Smooth muscle cell (in vitro differentiated cells): ENCODE results near the gene LZTS3. TPM values are rescaled to one million over a fixed set of nuclear protein-coding genes. Genes with fewer than 3 reads are reported as not detected.
"Not testable (repeated sequence)": the region's sequence is repeated elsewhere in the genome, so short reads cannot be mapped to it uniquely, and the experiment has no call there.

Experiments
- DNase-seq: peaks from one replicate; lab custom pipeline; 2025; ENCODE audit not compliant: unreplicated experiment; lab: John Stamatoyannopoulos, UW
- H2AFZ ChIP-seq: fragments of 200-600 bp; sonication (generic); 2 replicates; pipeline ENCODE4 v1.6.0; 2016; ENCODE audit warnings: antibody characterized with exemption, low read depth, mild to moderate bottlenecking
- H3F3A ChIP-seq: fragments of 200-600 bp; sonication (generic); 2 replicates; pipeline ENCODE4 v1.6.0; 2017; ENCODE audit warnings: antibody characterized with exemption, low read depth
- H3K27ac ChIP-seq: fragments of 200-600 bp; sonication (generic); 2 replicates; pipeline ENCODE4 v1.5.1; 2016; ENCODE audit warnings: low read depth, mild to moderate bottlenecking
- H3K27me3 ChIP-seq: fragments of 200-600 bp; sonication (generic); 2 replicates; pipeline ENCODE4 v1.6.1; 2016; ENCODE audit warnings: low read depth, mild to moderate bottlenecking
- H3K36me3 ChIP-seq: fragments of 200-600 bp; sonication (generic); 2 replicates; pipeline ENCODE4 v1.5.1; 2016; ENCODE audit warnings: low read depth
- H3K4me1 ChIP-seq: fragments of 200-600 bp; sonication (generic); 2 replicates; pipeline ENCODE4 v1.5.1; 2016; ENCODE audit warnings: low read depth
- H3K4me2 ChIP-seq: fragments of 200-600 bp; sonication (generic); 2 replicates; pipeline ENCODE4 v1.6.0; 2016; ENCODE audit warnings: mild to moderate bottlenecking
- H3K4me3 ChIP-seq: fragments of 200-600 bp; sonication (generic); 2 replicates; pipeline ENCODE4 v1.5.1; 2016; ENCODE audit warnings: mild to moderate bottlenecking
- H3K79me2 ChIP-seq: fragments of 200-600 bp; sonication (generic); 2 replicates; pipeline ENCODE4 v1.6.0; 2016; ENCODE audit warnings: low read depth, mild to moderate bottlenecking
- H3K9ac ChIP-seq: fragments of 200-600 bp; sonication (generic); 2 replicates; pipeline ENCODE4 v1.6.0; 2016; ENCODE audit warnings: low read depth
- H3K9me3 ChIP-seq: fragments of 200-600 bp; sonication (generic); replicated peaks from 2 replicates; pipeline ENCODE4 v1.5.1; 2016; ENCODE audit warnings: low read depth
- H4K20me1 ChIP-seq: fragments of 200-600 bp; sonication (generic); 2 replicates; pipeline ENCODE4 v1.6.0; 2016; ENCODE audit warnings: low read depth
- CTCF ChIP-seq: fragments of 200-600 bp; sonication (generic); IDR thresholded peaks from 2 replicates; pipeline ENCODE4 v1.5.1; 2017; ENCODE audit warnings: borderline replicate concordance, mild to moderate bottlenecking, antibody characterized with exemption; ENCODE audit not compliant: insufficient read depth, poor library complexity, severe bottlenecking
- WGBS: methylation state at CpG from one replicate; pipeline ENCODE4 v1.1.7; 2016; ENCODE audit warnings: low lambda C conversion rate; 5-methylcytosine and 5-hydroxymethylcytosine counted together
- polyA plus RNA-seq: library from polyadenylated mRNA; unstranded; fragments of >200 nt; fragmentation: Nextera tagmentation; extraction: Ambion mirVana; gene quantifications from 2 replicates; pipeline ENCODE4 v1.2.1, GENCODE V29; 2016
- total RNA-seq: library from RNA; depleted of rRNA; stranded (reverse); fragments of >200 nt; gene quantifications from 2 replicates; pipeline ENCODE4 v1.2.3, GENCODE V29; 2014

The LZTS3 gene
- total RNA-seq (3.6 and 6.9 TPM in 2 replicates), polyA plus RNA-seq (6.1 and 9.0 TPM in 2 replicates)

- peak; percentile 56 for DNase-seq
- H3K79me2 ChIP-seq = no peaks in the 10 kb centered on the region
- H3K9ac ChIP-seq = peak within 1 kb of the TSS; percentile 90
- no peaks in the 10 kb centered on the region for H3K36me3 ChIP-seq
- H3K27ac ChIP-seq = peak within 1 kb of the TSS; percentile 47
- peaks cover 12% of the 10 kb centered on the region for H3K27me3 ChIP-seq
- peaks cover 23% of the 10 kb centered on the region for H3K4me1 ChIP-seq
- under 1% methylated on average over 19 of the region's 62 CpGs for WGBS
- peak within 1 kb of the TSS; percentile 98 for H2AFZ ChIP-seq
- no peaks in the 10 kb centered on the region for H4K20me1 ChIP-seq
- no peaks in the 10 kb centered on the region for H3K9me3 ChIP-seq
- peak within 1 kb of the TSS; percentile 98 for H3K4me3 ChIP-seq
- TF ChIP-seq CTCF = no peak
- H3F3A ChIP-seq = no peaks in the 10 kb centered on the region
- H3K4me2 ChIP-seq = peak within 1 kb of the TSS; percentile 90
These were observed at the start of gene LZTS3 for GRCh38 chr20:3172933-3173609. LZTS3 (minus strand) TSS chr20:3173549; CDS start chr20:3167163, 6,386 bp downstream.

- Histone ChIP-seq H4K20me1 (peaks cover 4% of the 10 kb centered on the region), H3K9ac (no peak overlapping the region), H3K27me3 (no peaks in the 10 kb centered on the region), H3K4me2 (no peak overlapping the region), H3K4me1 (no peaks in the 10 kb centered on the region), H2AFZ (no peak overlapping the region), H3K79me2 (no peaks in the 10 kb centered on the region), H3K36me3 (no peaks in the 10 kb centered on the region), H3K4me3 (no peak overlapping the region), H3K27ac (no peak overlapping the region), H3F3A (no peaks in the 10 kb centered on the region), H3K9me3 (no peaks in the 10 kb centered on the region)
- WGBS = 94% methylated on average over 18 of the region's 18 CpGs
- TF ChIP-seq CTCF = no peak
- DNase-seq = no peak
These were observed 48.3 kb upstream of the LZTS3 start for GRCh38 chr20:3221398-3222226.

- no peak overlapping the region for H3K27ac ChIP-seq
- H2AFZ ChIP-seq = no peak overlapping the region
- DNase-seq = no peak
These were observed 45.1 kb upstream of the LZTS3 start for GRCh38 chr20:3218307-3218988.

GRCh38 chr20:3215359-3215917 lies 42.1 kb upstream of the LZTS3 start:
- not testable (repeated sequence) for H2AFZ ChIP-seq, H3K4me2 ChIP-seq, H3K27me3 ChIP-seq, H3K36me3 ChIP-seq, H3K9me3 ChIP-seq, H3K9ac ChIP-seq, H3K27ac ChIP-seq, DNase-seq, H3F3A ChIP-seq, H3K4me1 ChIP-seq, H4K20me1 ChIP-seq, H3K4me3 ChIP-seq
- WGBS = 92% methylated on average over 7 of the region's 7 CpGs
- peaks cover 22% of the 10 kb centered on the region for H3K79me2 ChIP-seq

More at GRCh38 chr20:3218307-3218988, 45.1 kb upstream of the LZTS3 start:
- Histone ChIP-seq H3K36me3 (no peaks in the 10 kb centered on the region), H3K27me3 (no peaks in the 10 kb centered on the region), H3K9me3 (no peaks in the 10 kb centered on the region), H3K9ac (no peak overlapping the region), H3K79me2 (no peaks in the 10 kb centered on the region), H3F3A (no peaks in the 10 kb centered on the region), H4K20me1 (peaks cover 4% of the 10 kb centered on the region), H3K4me2 (no peak overlapping the region), H3K4me3 (no peak overlapping the region), H3K4me1 (no peaks in the 10 kb centered on the region)
- peak; percentile 88 for TF ChIP-seq CTCF
- 34% methylated on average over 30 of the region's 30 CpGs for WGBS
